Neuronal stem cell (in vitro differentiated cells): ENCODE data around the gene FGFBP3. TPM values are rescaled to one million over a fixed set of nuclear protein-coding genes. Genes with fewer than 3 reads are reported as not detected.

Source experiments
- DNase-seq: peaks from one replicate; pipeline ENCODE4 v3.0.0-alpha.2; 2013; ENCODE audit warnings: low spot score
- H2AFZ ChIP-seq: one replicate; pipeline ENCODE4 v1.6.1; 2013; ENCODE audit warnings: mild to moderate bottlenecking, low read length, inconsistent platforms
- H2AK5ac ChIP-seq: 2 replicates; pipeline ENCODE4 v1.6.1; 2013; ENCODE audit warnings: low read depth, mild to moderate bottlenecking, inconsistent platforms, low read length, moderate library complexity, mixed read lengths
- H2BK120ac ChIP-seq: 2 replicates; pipeline ENCODE4 v1.6.1; 2013; ENCODE audit warnings: low read depth, mild to moderate bottlenecking, inconsistent platforms, low read length, moderate library complexity, mixed read lengths
- H2BK12ac ChIP-seq: one replicate; pipeline ENCODE4 v1.6.1; 2013; ENCODE audit warnings: low read length, inconsistent platforms
- H2BK15ac ChIP-seq: 2 replicates; pipeline ENCODE4 v1.6.1; 2013; ENCODE audit warnings: mild to moderate bottlenecking, low read length, inconsistent platforms, mixed read lengths
- H2BK5ac ChIP-seq: one replicate; pipeline ENCODE4 v1.6.1; 2013; ENCODE audit warnings: inconsistent platforms, mild to moderate bottlenecking, low read length, moderate library complexity
- H3K14ac ChIP-seq: one replicate; pipeline ENCODE4 v1.6.1; 2013; ENCODE audit warnings: low read length, inconsistent platforms
- H3K18ac ChIP-seq: 2 replicates; pipeline ENCODE4 v1.6.1; 2013; ENCODE audit warnings: low read length, inconsistent platforms
- H3K23ac ChIP-seq: 2 replicates; pipeline ENCODE4 v1.6.1; 2013; ENCODE audit warnings: low read depth, mild to moderate bottlenecking, mixed read lengths, low read length, inconsistent platforms; ENCODE audit not compliant: poor library complexity
- H3K27ac ChIP-seq: replicated peaks from 3 replicates; pipeline ENCODE4 v1.5.1; 2013; ENCODE audit warnings: low read length, inconsistent platforms
- H3K27me3 ChIP-seq, 3 experiments: 2 replicates each; pipeline ENCODE4 v1.6.1; 2013; ENCODE audit warnings: low read length in 3 of 3, mild to moderate bottlenecking in 2 of 3, inconsistent platforms in 1 of 3, low read depth in 1 of 3, mixed read lengths in 1 of 3, moderate library complexity in 1 of 3; ENCODE audit not compliant: control insufficient read depth in 3 of 3, insufficient read depth in 3 of 3
- H3K36me3 ChIP-seq, 2 donors: replicated peaks in 1 of 2; 2 replicates each; pipeline ENCODE4 v1.6.1; 2013; ENCODE audit warnings: low read length in 2 of 2; ENCODE audit not compliant: control insufficient read depth in 2 of 2, insufficient read depth in 2 of 2
- H3K4ac ChIP-seq: 2 replicates; pipeline ENCODE4 v1.6.1; 2013; ENCODE audit warnings: inconsistent platforms, mild to moderate bottlenecking, low read length, moderate library complexity
- H3K4me1 ChIP-seq, 2 donors: 1 replicate in 1 of 2; 2 replicates in 1 of 2; pipeline ENCODE4 v1.6.1; 2013; ENCODE audit warnings: low read length in 2 of 2, low read depth in 1 of 2; ENCODE audit not compliant: control insufficient read depth in 2 of 2, insufficient read depth in 1 of 2
- H3K4me2 ChIP-seq: one replicate; pipeline ENCODE4 v1.6.1; 2013; ENCODE audit warnings: mild to moderate bottlenecking, low read length, inconsistent platforms; ENCODE audit not compliant: insufficient read depth, poor library complexity, severe bottlenecking
- H3K4me3 ChIP-seq, 2 donors: 2 replicates each; pipeline ENCODE4 v1.5.1; 2013; ENCODE audit warnings: low read length in 2 of 2, mild to moderate bottlenecking in 2 of 2, inconsistent platforms in 1 of 2, moderate library complexity in 1 of 2
- H3K79me1 ChIP-seq: one replicate; pipeline ENCODE4 v1.6.1; 2013; ENCODE audit warnings: low read depth, mild to moderate bottlenecking, inconsistent platforms, low read length, moderate library complexity
- H3K9ac ChIP-seq: one replicate; pipeline ENCODE4 v1.6.1; 2013; ENCODE audit warnings: mild to moderate bottlenecking, low read depth, low read length, inconsistent platforms; ENCODE audit not compliant: poor library complexity
- H3K9me3 ChIP-seq, 2 donors: replicated peaks in 1 of 2; 2 replicates each; pipeline versions ENCODE3 to v1.6.1; 2013; ENCODE audit warnings: low read length in 2 of 2, mild to moderate bottlenecking in 2 of 2, inconsistent platforms in 1 of 2, low read depth in 1 of 2, mixed read lengths in 1 of 2, moderate library complexity in 1 of 2; ENCODE audit not compliant: control insufficient read depth in 2 of 2, insufficient read depth in 1 of 2
- H4K8ac ChIP-seq: one replicate; pipeline ENCODE4 v1.6.1; 2013; ENCODE audit warnings: low read depth, mild to moderate bottlenecking, inconsistent platforms, low read length, moderate library complexity
- H4K91ac ChIP-seq: one replicate; pipeline ENCODE4 v1.6.1; 2013; ENCODE audit warnings: low read length, low read depth, mild to moderate bottlenecking, inconsistent platforms; ENCODE audit not compliant: poor library complexity
- WGBS, 2 donors: extraction: QIAGEN DNeasy Blood & Tissue Kit; methylation state at CpG; one replicate each; pipeline ENCODE4 v1.1.7; 2013; ENCODE audit warnings: missing lambda C conversion rate in 2 of 2, mixed read lengths in 1 of 2; ENCODE audit not compliant: insufficient read length in 2 of 2, insufficient replicate concordance in 1 of 2; ENCODE audit errors: extremely low coverage in 2 of 2; 5-methylcytosine and 5-hydroxymethylcytosine counted together
- polyA plus RNA-seq, 2 experiments: library from polyadenylated mRNA; stranded (reverse); fragments of 200-250 nt; gene quantifications; one replicate each; pipeline ENCODE4 v1.2.3, GENCODE V29; 2013

FGFBP3 gene, protein sequence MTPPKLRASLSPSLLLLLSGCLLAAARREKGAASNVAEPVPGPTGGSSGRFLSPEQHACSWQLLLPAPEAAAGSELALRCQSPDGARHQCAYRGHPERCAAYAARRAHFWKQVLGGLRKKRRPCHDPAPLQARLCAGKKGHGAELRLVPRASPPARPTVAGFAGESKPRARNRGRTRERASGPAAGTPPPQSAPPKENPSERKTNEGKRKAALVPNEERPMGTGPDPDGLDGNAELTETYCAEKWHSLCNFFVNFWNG
- 428 TPM for polyA plus RNA-seq (2013, experiment 1 of 2)
- 429 TPM for polyA plus RNA-seq (2013, experiment 2 of 2)

DNA sequence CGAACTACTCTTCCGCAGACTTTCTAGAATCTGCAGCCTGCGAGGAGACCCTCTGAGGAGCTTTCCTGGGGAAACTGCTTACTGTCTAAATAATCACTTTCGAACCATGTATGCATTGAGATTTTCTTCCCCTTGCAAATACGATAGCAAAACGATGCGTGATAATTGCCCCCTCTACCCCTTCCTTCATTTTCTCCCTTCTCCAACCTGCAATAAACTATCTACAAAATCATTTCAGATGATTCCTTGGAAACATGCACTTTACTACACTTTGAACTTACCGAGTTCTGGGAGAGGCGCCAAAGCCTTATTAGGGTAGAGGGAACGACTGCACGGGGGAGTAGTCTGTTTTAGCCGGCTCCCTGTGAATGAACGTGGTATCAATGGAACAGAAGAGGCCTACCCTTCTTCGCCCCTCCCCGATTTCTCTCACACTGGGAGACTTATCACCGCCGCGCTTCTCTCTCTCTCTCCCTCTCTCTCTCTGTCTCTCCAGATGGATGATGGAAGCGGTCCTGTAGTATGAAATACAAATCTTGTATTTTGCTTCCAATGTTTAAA lies at the start of gene FGFBP3:
TSS of gene FGFBP3 (minus strand) at position 370 of the 561 bp plus-strand sequence. CDS start 517 bp downstream, outside the sequence.
- Histone ChIP-seq H3K79me1 (peaks cover 2% of the 10 kb centered on the region), H2BK12ac (peak within 1 kb of the TSS; percentile 63), H3K4me2 (peak within 1 kb of the TSS; percentile 75), H4K91ac (no peak within 1 kb of the TSS), H2BK120ac (peak within 1 kb of the TSS; percentile 64), H2BK5ac (peak within 1 kb of the TSS; percentile 98), H3K18ac (peak within 1 kb of the TSS; percentile 99), H3K36me3 (peaks cover 7 to 38% of the 10 kb centered on the region in 2 donors), H4K8ac (no peak within 1 kb of the TSS), H3K23ac (peak within 1 kb of the TSS; percentile 98), H2AK5ac (peak within 1 kb of the TSS; percentile 96), H3K4me3 (peak within 1 kb of the TSS; percentile 84 to 98), H2AFZ (peak within 1 kb of the TSS; percentile 66), H2BK15ac (peak within 1 kb of the TSS; percentile 75), H3K27me3 (no peaks in the 10 kb centered on the region), H3K27ac (peak within 1 kb of the TSS; percentile 87), H3K4me1 (no peaks in the 10 kb centered on the region), H3K9ac (peak within 1 kb of the TSS; percentile 94), H3K4ac (peak within 1 kb of the TSS; percentile 23), H3K14ac (peak within 1 kb of the TSS; percentile 99), H3K9me3 (peaks cover 3 to 24% of the 10 kb centered on the region in 2 donors)
- no CpG with 5 or more reads among the region's 19 CpGs for WGBS, 2 donors
- DNase-seq = no peak

- Histone ChIP-seq H3K14ac (no peak overlapping the region), H3K36me3 (peaks cover 9 to 100% of the 10 kb centered on the region in 2 donors), H3K79me1 (no peaks in the 10 kb centered on the region), H2BK5ac (no peak overlapping the region), H3K4me1 (peaks cover 0 to 2% of the 10 kb centered on the region in 2 donors), H2AK5ac (no peak overlapping the region), H3K9ac (no peak overlapping the region), H3K27me3 (no peaks in the 10 kb centered on the region), H4K8ac (no peak overlapping the region), H3K4me2 (no peak overlapping the region), H3K27ac (no peak overlapping the region), H3K4me3 (no peak overlapping the region), H2BK12ac (no peak overlapping the region), H4K91ac (no peak overlapping the region), H3K4ac (no peak overlapping the region), H2BK120ac (no peak overlapping the region), H3K18ac (no peak overlapping the region), H2BK15ac (no peak overlapping the region), H3K9me3 (no peaks in the 10 kb centered on the region), H3K23ac (no peak overlapping the region), H2AFZ (no peak overlapping the region)
- no CpG with 5 or more reads among the region's 1 CpG for whole genome bisulfite sequencing, 2 donors
- no peak for DNase-seq
These were observed 47.8 kb upstream of the FGFBP3 start for GRCh38 chr10:91957091-91957490.

DNA sequence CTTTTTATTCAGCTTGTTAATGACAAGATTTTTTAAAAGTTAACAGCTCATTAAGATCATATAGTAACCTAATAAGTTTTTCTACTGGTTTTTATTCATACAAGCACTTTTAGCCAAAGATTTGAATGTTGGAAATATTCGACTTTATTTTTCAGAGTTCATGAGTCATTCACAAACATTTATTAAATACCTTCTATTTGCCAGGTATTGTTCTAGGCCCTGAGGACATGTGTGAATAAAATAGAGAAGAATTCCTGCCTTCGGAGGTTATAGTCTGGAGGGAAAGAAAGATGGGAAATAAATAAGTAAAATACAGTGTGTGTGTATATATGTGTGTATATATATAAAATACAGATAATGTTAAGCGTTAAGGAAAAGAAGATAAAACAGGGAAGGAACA lies 45.8 kb upstream of the FGFBP3 start:
- Histone ChIP-seq H2AFZ (no peak overlapping the region), H3K4me1 (peaks cover 0 to 2% of the 10 kb centered on the region in 2 donors), H2BK15ac (no peak overlapping the region), H3K4ac (no peak overlapping the region), H3K36me3 (peaks cover 7 to 100% of the 10 kb centered on the region in 2 donors), H4K91ac (no peak overlapping the region), H3K4me2 (no peak overlapping the region), H3K9me3 (no peaks in the 10 kb centered on the region), H3K27me3 (no peaks in the 10 kb centered on the region), H3K14ac (no peak overlapping the region), H4K8ac (no peak overlapping the region), H2BK5ac (no peak overlapping the region), H2AK5ac (no peak overlapping the region), H3K18ac (no peak overlapping the region), H2BK120ac (no peak overlapping the region), H3K4me3 (no peak overlapping the region), H3K27ac (no peak overlapping the region), H3K23ac (no peak overlapping the region), H2BK12ac (no peak overlapping the region), H3K9ac (no peak overlapping the region), H3K79me1 (no peaks in the 10 kb centered on the region)
- no peak for DNase-seq
- 100% methylated on average over 1 of the region's 3 CpGs for WGBS, 2 donors

GRCh38 chr10:91953600-91954160 lies 44.4 kb upstream of the FGFBP3 start:
- Histone ChIP-seq H3K23ac (no peak overlapping the region), H3K4me3 (no peak overlapping the region), H4K91ac (no peak overlapping the region), H2AK5ac (no peak overlapping the region), H3K9ac (no peak overlapping the region), H3K4ac (no peak overlapping the region), H2BK5ac (no peak overlapping the region), H3K27me3 (no peaks in the 10 kb centered on the region), H3K27ac (peak overlapping the region; percentile 12), H3K14ac (no peak overlapping the region), H3K18ac (no peak overlapping the region), H3K36me3 (peaks cover 3 to 100% of the 10 kb centered on the region in 2 donors), H4K8ac (no peak overlapping the region), H2BK120ac (no peak overlapping the region), H2BK12ac (no peak overlapping the region), H2BK15ac (no peak overlapping the region), H3K9me3 (no peaks in the 10 kb centered on the region), H3K4me2 (no peak overlapping the region), H2AFZ (no peak overlapping the region), H3K79me1 (no peaks in the 10 kb centered on the region), H3K4me1 (peaks cover 0 to 2% of the 10 kb centered on the region in 2 donors)
- peak; percentile 3 for DNase-seq
- no CpG with 5 or more reads among the region's 2 CpGs for WGBS, 2 donors
